ENCODE measurements around the gene MPND.

The MPND gene, protein sequence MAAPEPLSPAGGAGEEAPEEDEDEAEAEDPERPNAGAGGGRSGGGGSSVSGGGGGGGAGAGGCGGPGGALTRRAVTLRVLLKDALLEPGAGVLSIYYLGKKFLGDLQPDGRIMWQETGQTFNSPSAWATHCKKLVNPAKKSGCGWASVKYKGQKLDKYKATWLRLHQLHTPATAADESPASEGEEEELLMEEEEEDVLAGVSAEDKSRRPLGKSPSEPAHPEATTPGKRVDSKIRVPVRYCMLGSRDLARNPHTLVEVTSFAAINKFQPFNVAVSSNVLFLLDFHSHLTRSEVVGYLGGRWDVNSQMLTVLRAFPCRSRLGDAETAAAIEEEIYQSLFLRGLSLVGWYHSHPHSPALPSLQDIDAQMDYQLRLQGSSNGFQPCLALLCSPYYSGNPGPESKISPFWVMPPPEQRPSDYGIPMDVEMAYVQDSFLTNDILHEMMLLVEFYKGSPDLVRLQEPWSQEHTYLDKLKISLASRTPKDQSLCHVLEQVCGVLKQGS

DNA sequence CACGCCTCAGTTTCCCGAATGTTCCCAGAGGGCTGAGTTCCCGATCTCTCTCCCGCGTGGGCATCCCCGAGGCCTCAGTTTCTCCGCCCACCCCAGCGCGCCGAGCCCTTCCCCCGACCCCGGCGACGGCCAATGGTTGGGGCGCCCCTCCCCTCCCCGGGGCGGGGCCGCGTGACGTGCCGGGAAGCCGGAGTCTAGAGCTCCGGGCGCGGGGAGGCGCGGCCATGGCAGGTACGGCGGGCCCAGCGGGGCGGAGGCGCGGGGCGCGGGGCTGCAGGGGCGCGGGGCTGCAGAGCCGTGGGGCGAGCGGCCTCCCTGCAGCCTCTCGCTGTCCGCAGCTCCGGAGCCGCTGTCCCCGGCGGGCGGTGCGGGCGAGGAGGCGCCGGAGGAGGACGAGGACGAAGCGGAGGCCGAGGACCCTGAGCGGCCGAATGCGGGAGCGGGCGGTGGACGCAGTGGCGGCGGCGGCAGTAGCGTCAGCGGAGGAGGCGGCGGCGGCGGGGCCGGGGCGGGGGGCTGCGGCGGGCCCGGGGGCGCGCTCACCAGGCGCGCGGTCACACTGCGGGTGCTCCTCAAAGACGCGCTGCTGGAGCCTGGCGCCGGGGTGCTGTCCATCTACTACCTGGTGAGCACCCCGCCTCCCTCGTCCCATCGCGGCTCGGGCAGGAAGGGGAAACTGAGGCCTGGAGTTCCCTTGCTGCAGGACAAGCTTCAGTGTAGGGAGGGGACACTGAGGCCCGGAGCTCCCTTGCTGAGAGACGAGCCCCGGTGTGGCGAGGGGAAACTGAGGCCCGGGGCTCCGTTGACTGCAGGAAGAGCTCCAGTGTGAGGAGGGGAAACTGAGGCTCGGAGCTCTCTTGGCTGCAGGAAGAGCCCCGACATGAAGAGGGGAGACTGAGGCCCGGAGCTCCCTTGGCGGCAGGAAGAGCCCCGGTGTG lies at the start of gene MPND:
TSS of gene MPND (plus strand) at position 193 of the 938 bp plus-strand sequence. CDS start at position 225, 32 bp downstream.
- DNase-seq (ENCODE audit: low spot score), result peak; percentile 44

DNA sequence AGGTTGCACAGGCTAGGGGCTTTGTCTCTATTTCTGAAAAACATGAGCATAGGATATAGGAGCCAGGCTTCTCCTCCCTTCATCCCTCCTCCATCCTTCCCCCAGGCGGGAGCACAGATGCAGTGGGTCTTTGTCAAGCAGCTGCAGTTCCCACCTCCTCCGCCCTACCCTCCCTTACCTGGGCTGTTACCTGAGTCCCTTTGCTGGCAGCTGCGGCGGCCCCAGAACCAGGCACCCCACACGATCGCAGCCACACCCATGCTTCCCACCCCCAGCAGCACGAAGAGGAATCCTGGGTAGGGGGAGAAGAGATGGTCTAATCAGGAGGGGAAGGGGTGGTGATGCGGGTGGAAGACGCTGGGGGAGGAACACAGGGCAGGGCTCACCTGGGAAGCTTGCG lies 49.0 kb upstream of the MPND start:
- no peak for DNase-seq (ENCODE audit: low spot score)

DNA sequence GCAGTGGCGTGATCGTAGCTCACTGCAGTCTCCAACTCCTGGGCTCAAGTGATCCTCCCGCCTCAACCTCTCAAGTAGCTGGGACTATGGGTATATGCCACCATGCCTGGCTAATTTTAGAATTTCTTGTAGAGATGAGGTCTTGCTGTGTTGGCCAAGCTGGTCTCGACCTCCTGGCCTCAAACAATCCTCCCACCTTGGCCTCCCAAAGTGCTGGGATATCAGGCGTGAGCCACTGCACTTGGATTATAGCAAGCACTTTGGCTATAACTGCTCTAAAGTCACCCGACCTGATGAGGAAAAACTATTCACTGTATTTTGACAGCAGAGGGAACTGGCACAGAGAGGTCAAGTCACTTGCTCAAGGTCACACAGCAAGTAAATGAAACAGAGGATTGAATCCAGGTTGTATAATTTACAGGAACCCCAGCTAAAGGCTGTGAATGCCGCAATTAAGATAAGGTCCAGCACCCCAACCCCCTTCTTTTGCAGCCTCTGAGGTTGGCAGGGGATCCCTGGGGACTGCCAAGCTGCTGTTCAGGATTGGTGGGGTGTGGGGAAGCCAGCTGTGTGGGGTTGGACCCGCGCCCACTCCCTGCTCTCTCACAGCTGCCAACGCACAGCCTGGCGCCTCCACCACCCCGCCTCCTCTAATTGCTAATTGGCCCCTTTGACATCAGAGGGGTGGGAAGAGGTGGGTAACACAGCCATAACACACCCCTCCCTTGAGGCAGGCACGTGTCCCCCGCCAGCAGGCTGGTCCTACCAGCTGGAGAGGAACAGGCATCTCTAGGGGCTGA lies 47.2 kb upstream of the MPND start:
- DNase-seq (ENCODE audit: low spot score), result no peak

DNA sequence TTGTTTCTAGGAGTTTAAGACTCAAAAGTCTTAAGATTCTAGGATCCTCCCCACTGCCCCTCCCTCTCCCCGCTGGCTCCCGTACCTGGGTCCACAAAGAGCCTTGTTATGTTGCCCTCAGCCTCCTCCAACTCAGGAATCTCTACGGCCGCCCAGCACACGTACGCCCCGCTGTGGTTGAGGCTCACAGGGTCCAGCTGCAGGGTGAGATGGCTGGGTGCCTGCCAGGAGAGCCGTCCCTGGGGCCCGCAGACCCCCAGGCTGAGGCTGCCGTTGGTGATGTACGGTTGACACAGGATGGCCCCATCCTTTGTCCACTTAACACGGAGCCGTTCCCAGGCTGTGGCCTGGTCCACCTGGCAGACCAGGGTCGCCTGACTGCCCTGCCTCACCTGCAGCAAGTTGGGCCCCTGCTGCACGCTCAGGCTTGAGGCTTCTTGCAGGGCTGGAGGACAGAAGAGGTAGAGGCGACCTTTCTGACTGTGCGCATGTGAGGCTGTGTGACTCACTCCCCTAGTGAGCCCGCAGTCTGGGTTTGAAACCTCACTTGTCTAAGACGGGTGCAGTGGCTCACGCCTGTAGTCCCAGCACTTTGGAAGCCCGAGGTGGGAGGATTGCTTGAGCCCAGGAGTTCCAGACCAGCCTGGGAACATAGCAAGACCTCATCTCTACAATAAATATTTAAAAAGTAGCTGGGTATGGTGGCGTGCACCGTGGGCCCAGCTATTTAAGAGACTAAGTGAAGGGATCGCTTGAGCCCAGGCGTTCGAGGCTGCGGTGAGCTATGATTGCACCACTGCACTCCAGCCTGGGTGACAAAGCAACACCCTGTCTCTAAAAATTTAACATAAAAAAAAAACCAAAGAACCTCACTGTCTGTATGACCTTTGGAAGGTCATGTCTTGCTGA lies 45.2 kb upstream of the MPND start:
- DNase-seq (ENCODE audit: low spot score), result no peak

DNA sequence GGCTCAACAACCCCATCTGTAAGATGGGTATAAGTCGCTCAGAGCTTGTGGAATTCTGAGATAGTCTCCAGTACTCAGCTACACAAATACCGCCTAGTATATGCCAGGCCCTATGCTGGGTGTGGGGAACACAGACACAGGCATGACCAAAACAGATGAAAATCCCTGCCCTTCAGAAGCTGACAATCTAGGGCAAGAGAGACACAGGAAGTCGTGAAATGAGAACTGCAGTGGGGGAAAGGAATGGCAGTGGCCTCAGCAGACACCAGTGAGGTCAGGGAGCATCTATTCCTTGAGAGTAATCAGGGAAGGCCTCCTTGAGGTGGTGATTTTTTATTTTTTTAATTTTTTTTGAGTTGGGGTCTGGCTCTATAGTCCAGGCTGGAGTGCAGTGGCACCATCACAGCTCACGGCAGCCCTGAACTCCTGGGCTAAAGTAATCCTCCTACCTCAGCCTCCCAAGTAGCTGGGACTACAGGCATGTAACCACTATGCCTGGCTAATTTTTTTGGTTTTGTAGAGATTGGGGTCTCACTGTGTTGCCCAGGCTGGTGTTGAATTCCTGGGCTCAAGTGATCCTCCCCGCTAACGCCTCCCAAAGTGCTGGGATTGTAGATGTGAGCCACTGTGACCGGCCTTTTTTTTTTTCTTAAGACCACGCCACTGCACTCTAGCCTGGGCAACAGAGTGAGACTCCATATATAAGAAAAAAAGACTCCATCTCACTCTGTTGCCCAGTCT lies 44.4 kb upstream of the MPND start:
- DNase-seq (ENCODE audit: low spot score), result no peak

DNA sequence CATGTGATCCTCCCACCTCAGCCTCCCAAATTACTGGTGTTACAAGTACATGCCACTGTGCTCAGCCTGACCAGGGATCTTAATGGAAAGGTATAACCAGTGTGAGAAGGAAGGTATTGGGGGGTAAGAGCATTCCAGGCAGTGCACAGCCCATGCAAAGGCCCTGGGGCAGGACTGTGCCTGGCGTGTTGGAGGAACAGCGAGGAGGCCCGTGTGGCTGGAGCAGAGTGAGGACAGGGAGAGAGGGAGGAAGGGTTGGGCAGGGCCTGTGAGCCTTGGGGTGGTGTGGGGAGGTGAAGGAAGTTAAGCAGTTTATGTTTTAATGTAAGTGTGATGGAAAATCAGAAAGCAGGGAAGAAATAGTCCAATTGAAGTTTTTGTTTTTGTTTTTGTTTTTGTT lies 42.8 kb upstream of the MPND start:
- no peak for DNase-seq (ENCODE audit: low spot score)

DNA sequence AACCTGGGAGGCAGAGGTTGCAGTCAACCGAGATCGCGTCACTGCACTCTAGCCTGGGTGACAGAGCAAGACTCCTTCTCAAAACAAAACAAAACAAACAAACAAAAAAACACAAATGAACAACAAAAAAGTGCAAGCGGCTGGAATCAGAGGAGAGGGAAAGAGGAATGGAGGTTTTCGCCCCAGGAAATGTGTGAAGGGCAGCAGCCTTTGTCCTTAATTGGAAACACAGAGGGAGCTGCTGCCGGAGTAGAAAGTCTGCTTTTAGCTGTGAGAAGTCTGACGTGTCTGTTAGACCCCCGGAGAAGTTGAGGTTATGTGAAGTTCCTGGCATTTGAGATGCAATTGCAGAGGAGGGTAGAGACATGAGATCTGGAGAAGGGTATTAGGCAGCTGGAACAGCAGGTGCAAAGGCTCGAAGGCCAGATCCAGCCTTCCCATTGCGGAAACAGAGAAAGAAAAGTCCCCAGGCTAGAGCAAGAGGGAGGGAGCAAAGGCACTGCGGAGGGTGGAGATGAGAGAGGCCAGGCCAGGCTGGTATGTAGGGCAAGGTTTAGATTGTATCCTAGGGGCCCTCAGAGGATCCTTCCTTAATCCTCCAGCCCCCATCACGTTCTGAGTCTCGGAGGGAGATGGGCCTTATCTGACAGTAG lies 41.6 kb upstream of the MPND start:
- no peak for DNase-seq (ENCODE audit: low spot score)

DNA sequence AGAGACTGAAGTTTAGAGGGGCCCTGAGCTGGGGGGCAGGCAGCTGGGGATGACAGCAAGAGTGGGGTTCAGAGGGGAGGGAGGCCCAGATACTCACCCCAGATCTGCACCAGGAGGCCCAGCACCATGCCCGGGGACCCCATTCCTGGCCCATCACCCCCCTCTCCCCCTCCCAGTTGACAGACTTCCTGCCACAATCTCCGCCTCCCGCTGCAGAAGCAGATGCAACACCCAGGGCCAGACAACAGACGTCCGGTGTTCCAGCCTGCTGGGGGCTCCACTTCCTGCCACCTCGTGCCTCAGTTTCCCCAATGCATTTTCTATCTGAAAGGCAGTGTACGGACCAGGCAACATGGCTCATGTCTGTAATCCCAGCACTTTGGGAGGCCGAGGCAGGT lies 41.1 kb upstream of the MPND start, which contains the start of gene TMIGD2:
TSS of gene TMIGD2 (minus strand) at position 147 of the 398 bp plus-strand sequence. CDS start at position 143, 4 bp downstream.
- no peak for DNase-seq (ENCODE audit: low spot score)

DNA sequence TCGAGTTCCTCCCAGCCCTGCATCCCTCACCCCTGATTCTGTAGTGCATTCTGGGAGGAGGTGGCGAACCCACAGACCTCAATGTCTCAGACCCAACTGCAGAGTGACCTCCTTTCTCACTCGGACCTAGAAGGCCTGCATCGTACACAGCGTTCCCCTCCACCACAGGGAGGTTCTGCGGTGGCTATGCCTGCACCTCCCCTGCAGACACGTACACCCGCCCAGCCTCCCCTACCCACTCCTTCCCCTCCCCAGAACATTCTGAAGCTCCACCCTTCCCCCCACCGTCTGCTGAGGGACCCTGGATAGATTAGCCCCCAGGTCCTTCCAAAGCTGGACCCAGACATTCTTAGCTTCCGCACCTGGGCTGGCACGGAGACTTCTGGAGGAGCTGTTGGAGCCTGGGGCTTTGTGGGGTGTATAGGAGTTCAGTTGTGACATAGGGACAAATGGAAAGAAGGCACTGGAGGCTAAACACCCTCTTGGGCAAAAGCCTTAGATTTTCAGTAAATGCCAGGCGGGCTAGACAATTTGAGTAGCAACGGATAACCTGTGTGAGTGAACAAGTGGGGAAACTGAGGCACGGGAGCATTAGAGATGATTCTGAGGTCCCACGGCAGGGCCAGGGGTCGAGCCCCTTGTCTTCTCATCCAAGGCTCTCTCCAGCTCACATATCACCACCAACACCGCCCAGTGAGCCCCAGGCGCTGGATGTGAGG lies 39.4 kb upstream of the MPND start:
- DNase-seq (ENCODE audit: low spot score), result no peak

DNA sequence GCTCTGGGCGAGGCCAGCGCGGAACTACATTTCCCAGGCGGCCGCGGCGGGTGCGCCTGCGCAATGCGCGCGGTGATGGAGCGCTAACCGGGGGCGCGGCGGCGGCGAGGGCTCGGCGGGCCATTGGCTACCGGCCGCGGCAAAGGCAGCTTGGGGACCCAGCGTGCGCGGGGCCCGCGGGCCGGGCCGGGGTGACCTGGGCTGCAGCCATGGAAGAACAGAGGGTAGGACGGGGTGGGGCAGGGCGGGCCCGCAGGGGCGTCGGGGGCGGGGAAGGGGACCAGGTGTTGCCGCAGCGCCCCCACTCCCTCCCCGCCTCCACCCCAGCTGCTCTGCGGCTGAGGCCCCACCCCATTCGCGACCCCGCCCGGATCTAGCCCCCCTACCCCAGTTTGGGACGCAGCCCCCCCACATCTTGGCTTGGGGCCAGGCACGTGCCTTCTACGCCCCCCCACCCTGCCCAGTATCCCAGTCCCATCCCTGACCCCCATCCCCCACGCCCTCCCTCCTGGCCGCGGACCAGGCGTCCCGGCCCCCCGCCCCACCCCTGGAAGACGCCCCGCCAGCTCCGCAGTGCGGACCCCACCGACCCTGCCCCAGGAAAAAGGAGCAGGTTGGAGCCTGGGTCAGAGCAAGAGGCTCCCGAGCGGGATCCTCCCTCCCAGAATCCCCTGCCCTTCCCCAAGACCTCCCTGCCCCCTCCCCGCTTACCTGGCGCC lies 38.7 kb upstream of the MPND start, which contains the start of gene FSD1:
TSS of gene FSD1 (plus strand) at position 61 of the 719 bp plus-strand sequence. CDS start at position 210, 149 bp downstream.
- peak; percentile 92 for DNase-seq (ENCODE audit: low spot score)

DNA sequence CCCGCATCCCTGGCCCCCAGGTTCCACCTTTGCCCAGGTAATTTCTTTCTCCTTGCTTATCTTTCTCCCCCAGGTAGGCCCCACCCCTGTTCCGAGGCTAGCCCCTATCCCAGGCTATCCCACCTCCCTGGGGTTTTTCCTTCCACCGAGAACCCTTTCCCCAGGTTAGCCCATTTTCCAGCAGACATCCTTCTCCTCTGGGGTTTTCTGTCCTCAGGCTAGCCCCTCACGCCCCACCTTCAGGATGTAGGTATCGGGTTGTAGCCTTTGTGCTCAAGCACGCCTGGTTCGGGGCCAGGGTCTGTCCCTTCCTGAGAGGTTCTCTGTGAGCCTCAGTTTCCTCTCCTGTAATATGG lies 38.1 kb upstream of the MPND start:
- DNase-seq (ENCODE audit: low spot score), result no peak

DNA sequence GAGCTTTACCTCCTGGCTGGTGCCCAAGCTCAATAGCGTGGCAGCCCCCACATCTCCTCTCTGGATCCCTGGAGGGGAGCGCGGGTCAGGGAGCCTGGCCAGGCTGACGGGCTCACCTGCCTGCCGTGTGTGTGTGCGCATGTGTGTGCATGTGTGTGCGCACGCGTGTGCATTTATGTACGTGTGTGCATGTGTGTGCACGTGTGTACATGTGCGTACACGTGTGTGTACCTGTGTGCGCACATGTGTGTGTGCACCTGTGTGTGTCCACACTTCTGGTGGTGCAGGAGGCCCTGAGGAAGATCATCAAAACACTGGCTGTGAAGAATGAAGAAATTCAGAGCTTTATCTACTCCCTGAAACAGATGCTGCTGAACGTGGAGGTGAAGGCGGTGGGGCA lies 37.7 kb upstream of the MPND start:
- DNase-seq (ENCODE audit: low spot score), result no peak

DNA sequence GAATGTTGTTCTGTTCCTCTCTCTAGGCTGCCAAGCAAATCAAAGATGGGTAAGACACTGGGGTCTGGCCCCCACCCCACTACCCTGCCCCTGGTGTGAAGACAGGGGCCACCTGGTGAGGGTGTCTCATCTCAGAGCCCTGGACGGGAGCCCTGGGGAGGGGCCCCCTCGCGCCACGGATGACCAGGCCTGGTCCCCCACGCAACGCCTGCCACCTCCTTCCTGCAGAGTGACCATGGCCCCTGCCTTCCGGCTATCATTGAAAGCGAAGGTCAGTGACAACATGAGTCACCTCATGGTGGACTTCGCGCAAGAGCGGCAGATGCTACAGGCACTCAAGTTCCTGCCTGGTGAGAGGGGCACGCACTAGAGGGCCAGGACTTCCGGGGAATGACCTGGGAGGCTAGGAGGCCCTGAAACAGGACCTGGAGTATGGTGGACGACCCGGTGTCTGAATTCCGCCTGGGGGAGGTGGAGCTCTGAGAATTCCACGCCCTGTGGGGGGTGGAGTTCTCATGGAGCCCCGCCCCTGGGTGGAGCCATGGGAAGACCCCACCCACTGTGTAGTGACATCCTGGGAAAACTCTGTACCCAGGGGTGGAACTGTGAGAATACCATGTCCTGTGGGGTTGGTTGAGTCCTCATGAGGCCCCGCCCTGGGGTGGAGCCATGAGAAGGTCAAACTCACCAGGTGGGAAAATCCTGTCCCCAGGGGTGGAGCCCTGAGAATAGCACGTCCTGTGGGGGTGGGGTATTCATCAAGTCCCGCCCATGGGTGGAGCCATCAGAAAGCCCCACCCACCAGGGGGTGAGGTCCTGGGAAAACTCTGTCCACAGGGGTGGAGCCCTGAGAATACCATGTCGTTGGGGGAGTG lies 32.9 kb upstream of the MPND start:
- peak; percentile 52 for DNase-seq (ENCODE audit: low spot score)

DNA sequence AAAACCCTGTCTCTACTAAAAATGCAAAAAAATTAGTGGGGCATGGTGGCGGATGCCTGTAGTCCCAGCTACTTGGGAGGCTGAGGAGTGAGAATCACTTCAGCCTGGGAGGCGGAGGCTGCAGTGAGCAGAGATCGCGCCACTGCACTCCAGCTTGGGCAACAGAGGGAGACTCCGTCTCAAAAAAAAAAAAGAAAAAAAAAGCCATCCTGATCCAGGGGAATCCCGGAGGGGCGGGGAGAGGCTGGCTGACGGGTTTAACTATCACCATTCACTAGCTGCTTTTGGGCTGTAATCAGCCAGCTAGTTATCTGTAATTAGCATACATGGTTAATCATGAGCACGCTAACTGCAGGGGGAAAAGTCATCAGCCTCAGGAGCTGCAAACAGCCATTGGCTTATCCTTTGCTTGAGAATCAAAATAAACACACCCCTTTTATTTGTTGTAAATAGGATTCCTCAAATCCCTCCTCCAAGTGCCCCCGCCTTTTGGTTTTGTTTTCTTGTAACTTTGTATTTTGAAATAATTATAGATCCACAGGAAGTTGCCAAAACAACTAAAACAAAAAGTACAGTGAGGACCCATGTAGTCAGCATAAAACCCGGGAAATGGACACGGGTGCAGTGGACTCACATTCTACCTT lies 29.4 kb upstream of the MPND start:
- no peak for DNase-seq (ENCODE audit: low spot score)

DNA sequence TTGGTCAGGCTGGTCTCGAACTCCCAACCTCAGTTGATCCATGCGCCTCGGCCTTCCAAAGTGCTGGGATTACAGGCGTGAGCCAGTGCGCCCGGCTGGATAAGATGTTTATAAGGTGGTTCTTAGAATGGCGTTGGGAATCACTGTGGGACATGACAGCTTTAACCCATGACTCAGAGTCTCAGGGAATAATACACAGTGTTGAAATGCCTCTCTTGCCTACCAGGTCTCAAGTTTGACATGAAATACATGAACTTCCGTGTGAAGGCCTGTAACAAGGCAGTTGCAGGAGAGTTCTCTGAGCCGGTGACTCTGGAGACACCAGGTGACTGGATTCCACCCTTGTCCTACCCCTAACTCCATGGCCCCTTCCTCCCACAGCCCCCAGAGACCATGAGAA lies 26.4 kb upstream of the MPND start:
- no peak for DNase-seq (ENCODE audit: low spot score)

DNA sequence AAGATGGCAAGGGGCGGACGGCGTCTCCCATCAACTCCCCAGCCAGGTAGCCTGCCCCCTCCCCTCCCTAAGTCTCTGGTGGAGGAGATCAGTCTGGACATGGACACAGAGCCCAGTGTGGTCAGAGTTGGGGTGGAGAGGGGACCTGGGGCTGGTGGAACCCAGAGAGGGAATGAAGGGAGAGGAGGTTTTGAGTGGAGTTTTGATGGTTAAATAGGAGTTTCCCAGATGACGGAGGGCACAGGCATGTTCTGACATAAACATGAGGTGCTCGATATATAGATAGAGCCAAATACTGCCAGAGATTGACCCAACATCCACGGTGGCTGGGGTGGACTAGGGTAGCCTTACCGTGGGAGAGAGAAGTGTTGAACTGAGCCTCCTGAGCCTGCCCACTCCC lies 24.9 kb upstream of the MPND start:
- no peak for DNase-seq (ENCODE audit: low spot score)
